HCT116 (cell line): ENCODE results near the gene ZNF71.

Experiments used
- CTCF ChIP-seq, 3 experiments: fragments of 200-600 bp in 1 of 3; sonication (generic) in 1 of 3; IDR thresholded peaks in 2 of 3; conservative IDR thresholded peaks in 1 of 3; 2 replicates each; pipeline ENCODE4 v1.5.1; 2012 to 2017; ENCODE audit warnings: low read depth in 2 of 3, low read length in 2 of 3, antibody characterized with exemption in 1 of 3, borderline replicate concordance in 1 of 3, control low read depth in 1 of 3, mild to moderate bottlenecking in 1 of 3, mixed read lengths in 1 of 3, mixed run types in 1 of 3, moderate library complexity in 1 of 3; ENCODE audit not compliant: insufficient read depth in 1 of 3
- ELF1 ChIP-seq: IDR thresholded peaks from 2 replicates; pipeline ENCODE4 v1.6.1; 2012; ENCODE audit warnings: low read depth, borderline replicate concordance
- EZH2 ChIP-seq: fragments of 200-600 bp; sonication (generic); IDR thresholded peaks from 2 replicates; pipeline ENCODE4 v1.6.1; 2017; ENCODE audit warnings: antibody characterized with exemption, mixed run types
- POLR2A ChIP-seq: IDR thresholded peaks from 2 replicates; pipeline ENCODE4 v1.7.0; 2011; ENCODE audit warnings: borderline replicate concordance; ENCODE audit not compliant: insufficient read depth, insufficient read length; ENCODE audit errors: extremely low read depth
- POLR2AphosphoS5 ChIP-seq: IDR thresholded peaks from 2 replicates; pipeline ENCODE4 v1.6.1; 2011; ENCODE audit warnings: mild to moderate bottlenecking, low read depth, low read length, moderate library complexity
- SIN3A ChIP-seq: IDR thresholded peaks from 2 replicates; pipeline ENCODE4 v1.6.1; 2012; ENCODE audit warnings: low read depth
- SP1 ChIP-seq: IDR thresholded peaks from 2 replicates; pipeline ENCODE4 v1.6.1; 2012; ENCODE audit warnings: low read depth
- YY1 ChIP-seq: IDR thresholded peaks from 2 replicates; pipeline ENCODE4 v1.6.1; 2011; ENCODE audit warnings: low read length, low read depth, moderate library complexity, mild to moderate bottlenecking; ENCODE audit not compliant: insufficient replicate concordance; ENCODE audit errors: extremely low read depth
- ZFX ChIP-seq: fragments of 450-650 bp; IDR thresholded peaks from 2 replicates; pipeline ENCODE4 v1.6.1; 2017
- TF ChIP-seq, protein P1 (sequence below): IDR thresholded peaks from 2 replicates; pipeline ENCODE4 v1.6.1; 2012; ENCODE audit warnings: low read depth

DNA sequence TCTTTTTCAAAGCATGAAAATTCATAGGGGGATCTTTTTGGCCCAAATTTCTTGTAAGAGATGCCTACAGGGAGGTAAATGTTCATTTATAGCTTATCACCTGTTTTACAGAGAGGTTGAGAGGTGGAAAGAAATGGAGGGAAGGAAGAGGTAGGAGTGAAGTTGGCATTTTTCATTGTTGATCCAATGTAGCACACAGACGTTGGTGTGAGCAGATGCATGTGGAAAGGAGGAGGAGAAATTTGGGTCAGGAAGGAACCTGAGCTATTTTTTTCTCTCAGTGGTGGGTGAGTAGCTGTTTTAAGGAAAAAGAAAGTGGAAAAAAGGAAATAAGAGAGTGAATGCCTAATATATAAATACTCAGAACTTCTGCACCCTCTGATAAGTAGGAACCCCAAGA, 37.9 kb downstream of the ZNF71 start:
- no peak for TF ChIP-seq POLR2A
- TF ChIP-seq YY1 = no peak
- no peak for TF ChIP-seq CTCF (IDR thresholded peaks at IDR 0.05 in 2 of 3, conservative IDR thresholded peaks at IDR 0.05 in 1 of 3; ENCODE audit: borderline replicate concordance in 1 of 3, insufficient read depth in 1 of 3, low read depth in 2 of 3, low read length in 2 of 3)
- no peak for TF ChIP-seq ELF1
- TF ChIP-seq SP1 = no peak
- no peak for TF ChIP-seq POLR2AphosphoS5
- TF ChIP-seq SIN3A = no peak
- TF ChIP-seq EZH2 = no peak
- no peak for TF ChIP-seq ZFX
- TF ChIP-seq, protein P1, sequence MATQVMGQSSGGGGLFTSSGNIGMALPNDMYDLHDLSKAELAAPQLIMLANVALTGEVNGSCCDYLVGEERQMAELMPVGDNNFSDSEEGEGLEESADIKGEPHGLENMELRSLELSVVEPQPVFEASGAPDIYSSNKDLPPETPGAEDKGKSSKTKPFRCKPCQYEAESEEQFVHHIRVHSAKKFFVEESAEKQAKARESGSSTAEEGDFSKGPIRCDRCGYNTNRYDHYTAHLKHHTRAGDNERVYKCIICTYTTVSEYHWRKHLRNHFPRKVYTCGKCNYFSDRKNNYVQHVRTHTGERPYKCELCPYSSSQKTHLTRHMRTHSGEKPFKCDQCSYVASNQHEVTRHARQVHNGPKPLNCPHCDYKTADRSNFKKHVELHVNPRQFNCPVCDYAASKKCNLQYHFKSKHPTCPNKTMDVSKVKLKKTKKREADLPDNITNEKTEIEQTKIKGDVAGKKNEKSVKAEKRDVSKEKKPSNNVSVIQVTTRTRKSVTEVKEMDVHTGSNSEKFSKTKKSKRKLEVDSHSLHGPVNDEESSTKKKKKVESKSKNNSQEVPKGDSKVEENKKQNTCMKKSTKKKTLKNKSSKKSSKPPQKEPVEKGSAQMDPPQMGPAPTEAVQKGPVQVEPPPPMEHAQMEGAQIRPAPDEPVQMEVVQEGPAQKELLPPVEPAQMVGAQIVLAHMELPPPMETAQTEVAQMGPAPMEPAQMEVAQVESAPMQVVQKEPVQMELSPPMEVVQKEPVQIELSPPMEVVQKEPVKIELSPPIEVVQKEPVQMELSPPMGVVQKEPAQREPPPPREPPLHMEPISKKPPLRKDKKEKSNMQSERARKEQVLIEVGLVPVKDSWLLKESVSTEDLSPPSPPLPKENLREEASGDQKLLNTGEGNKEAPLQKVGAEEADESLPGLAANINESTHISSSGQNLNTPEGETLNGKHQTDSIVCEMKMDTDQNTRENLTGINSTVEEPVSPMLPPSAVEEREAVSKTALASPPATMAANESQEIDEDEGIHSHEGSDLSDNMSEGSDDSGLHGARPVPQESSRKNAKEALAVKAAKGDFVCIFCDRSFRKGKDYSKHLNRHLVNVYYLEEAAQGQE = no peak
